OCI-LY1 (cell line): ENCODE results near the gene TRABD2B.

Experiments
- CTCF ChIP-seq: fragments of 200-600 bp; sonication (generic), shearing (Covaris generic); IDR thresholded peaks from 2 replicates; pipeline ENCODE4 v1.5.1; 2017; ENCODE audit warnings: mild to moderate bottlenecking, antibody characterized with exemption, low read length, moderate library complexity, mixed read lengths
- EZH2 ChIP-seq: fragments of 200-600 bp; sonication (generic), shearing (Covaris generic); IDR thresholded peaks from 2 replicates; pipeline ENCODE4 v1.8.0; 2017; ENCODE audit warnings: borderline replicate concordance, mixed run types, mild to moderate bottlenecking, antibody characterized with exemption, low read length, moderate library complexity, mixed read lengths

- TF ChIP-seq CTCF = no peak
- no peak for TF ChIP-seq EZH2
Measured at GRCh38 chr1:48022306-48022705, 25.1 kb upstream of the TRABD2B start.
